GM19438 (cell line): Measurements from ENCODE around the gene AKAP9.
"Not testable (repeated sequence)": the region's sequence is repeated elsewhere in the genome, so short reads cannot be mapped to it uniquely, and the experiment has no call there.

ENCODE experiments used
- ATAC-seq: cut with Tn5 transposase; IDR thresholded peaks from one replicate; pipeline ENCODE4 v1.9.1; 2021; ENCODE audit warnings: low read depth; ENCODE audit not compliant: unreplicated experiment

Gene AKAP9

DNA sequence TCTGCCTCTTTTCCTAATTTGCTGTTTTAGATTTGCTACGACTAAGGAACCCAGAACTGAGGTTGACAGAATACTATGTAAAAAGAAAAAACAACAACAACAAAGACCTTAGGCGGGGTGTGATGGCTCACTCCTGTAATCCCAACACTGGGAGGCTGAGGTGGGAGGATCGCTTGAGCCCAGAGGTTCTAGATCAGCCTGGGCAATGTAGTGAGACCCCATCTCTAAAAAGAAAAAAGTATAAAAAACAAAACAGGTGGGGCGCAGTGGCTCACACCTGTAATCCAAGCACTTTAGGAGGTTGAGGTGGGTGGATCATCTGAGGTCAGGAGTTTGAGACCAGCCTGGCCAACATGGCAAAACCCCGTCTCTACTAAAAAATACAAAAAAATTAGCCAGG lies 4.3 kb downstream of the AKAP9 start:
- ATAC-seq, result not testable (repeated sequence)

DNA sequence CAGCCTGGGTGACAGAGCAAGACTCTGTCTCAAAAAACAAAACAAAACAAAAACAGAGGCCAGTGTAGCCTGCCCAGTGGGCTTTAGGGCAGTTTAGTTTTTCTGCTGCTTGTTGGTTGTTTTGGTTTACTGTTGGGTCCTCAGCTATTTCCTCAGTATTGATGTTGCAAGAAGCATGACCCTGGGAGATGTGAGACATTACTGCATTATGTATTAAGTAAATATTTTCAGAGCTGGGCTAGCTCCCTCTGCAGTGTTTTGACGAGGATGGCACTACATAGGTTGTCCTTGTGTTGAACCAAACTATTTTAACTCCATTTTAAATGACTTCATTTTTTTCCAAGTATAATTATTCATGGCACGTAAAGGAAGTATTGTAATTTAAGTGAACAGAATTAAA lies 4.8 kb downstream of the AKAP9 start:
- ATAC-seq, result no peak

- no peak for ATAC-seq
Measured at GRCh38 chr7:91946549-91946948, 5.9 kb downstream of the AKAP9 start.

GRCh38 chr7:91947948-91948347 lies 7.3 kb downstream of the AKAP9 start:
- ATAC-seq, result no peak

DNA sequence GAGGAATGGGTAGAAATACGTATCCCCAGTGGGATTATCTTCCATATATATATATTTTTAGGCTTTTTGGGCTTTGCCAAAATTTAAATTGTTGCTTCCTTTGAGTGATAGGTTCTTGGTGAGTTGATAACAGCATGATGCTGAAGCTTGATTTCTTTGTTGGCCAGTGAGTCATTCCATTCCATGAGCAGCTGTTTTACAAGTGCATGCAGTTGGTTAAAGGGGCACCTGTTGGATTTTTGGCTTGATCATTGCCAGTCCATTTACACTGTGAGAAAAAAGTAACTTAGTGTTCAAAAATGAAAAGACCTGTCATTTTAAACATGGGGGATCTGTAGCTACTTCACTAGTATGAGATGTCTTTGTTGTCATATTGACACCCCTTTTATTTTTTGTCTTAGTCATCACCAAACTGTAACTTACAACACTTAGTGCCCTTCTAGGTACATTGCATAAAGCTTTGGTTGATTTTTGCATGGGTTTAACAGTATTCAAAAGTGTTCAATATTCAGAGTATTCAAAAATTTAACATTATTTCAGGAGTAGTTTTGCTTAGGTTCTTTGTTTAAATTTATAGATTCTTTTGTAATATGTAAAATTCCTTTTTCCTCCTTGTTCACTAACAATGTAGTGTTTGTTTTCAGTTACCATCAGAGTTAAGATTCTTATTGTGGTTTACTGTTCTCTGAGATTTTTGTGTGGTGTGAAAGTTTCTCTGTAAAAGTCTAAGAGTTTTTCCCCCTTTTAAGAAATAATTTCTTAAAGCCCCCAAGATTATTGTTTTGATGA lies 8.8 kb downstream of the AKAP9 start:
- no peak for ATAC-seq

GRCh38 chr7:91953618-91954017 lies 13.0 kb downstream of the AKAP9 start:
- no peak for ATAC-seq

DNA sequence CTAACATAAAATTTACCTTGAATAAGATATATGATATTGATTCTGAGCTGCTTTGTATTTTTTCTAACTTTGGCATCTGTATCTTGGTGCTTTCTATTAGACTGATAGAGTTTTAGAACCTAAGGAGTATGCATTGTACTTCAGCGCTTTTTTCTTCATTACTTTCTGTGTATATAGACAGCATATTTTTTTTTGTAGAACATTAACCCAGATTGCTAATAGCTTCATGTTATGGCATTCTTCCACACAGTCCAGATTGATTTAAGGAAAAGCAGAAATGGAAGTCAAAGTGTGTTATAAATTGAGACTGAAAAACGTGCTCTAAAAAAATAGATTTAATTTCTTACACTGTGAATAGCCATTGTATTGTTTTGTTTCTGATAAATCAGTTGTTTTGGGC lies 15.8 kb downstream of the AKAP9 start:
- ATAC-seq, result not testable (repeated sequence)

- no peak for ATAC-seq
Measured at GRCh38 chr7:91957232-91957631, 16.6 kb downstream of the AKAP9 start.

DNA sequence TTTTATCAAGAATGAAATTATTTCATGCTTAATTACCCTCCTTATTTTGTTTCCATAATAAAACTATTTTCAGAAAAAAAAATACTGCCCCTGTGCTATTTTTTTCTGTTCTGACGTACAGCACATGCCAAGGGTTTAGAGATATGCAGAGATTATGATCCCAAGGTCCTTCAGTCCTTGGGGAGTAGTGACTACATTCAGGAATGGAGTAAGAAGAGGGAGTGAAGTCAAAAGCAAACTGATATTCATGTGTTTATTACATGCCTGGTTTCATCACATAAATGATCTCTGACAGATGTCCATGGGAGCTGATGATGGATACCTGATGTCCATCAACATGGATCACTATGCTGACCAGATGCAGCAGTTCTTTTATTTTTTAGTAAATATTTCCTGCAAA lies 17.2 kb downstream of the AKAP9 start:
- ATAC-seq, result no peak

DNA sequence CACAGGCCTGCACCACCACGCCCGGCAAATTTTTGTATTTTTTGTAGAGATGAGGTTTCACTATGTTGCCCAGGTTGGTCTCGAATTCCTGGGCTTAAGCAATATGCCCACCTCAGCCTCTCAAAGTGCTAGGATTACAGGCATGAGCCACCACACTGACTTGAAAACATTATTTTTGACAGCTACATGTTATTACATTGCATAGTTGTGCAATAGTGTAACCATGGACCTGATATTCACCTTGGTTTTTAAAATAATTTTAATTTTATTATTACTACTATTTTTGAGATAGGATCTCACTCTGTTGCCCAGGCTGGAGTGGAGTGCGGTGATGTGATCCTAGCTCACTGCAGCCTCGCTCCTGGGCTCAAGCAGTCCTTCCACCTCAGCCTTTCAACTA lies 18.4 kb downstream of the AKAP9 start:
- no peak for ATAC-seq

DNA sequence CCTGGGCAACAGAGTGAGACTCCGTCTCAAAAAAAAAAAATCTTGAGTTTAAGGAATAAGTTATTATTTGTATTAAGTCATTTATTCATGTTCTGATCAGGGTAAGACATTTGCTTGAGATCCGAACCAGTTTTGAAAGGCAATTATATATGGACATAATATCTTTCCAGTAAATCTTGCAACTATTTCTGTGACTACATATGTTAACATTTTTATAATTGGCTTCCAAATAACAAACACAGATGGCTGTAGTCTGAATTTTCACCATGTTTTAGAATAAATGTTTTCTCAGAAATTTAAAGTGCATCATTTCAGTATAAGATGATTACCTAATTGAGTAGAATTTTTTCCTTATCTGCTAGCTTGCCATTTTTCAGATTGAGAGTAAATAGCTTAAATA lies 21.2 kb downstream of the AKAP9 start:
- ATAC-seq, result no peak

GRCh38 chr7:91962419-91962818 lies 21.8 kb downstream of the AKAP9 start:
- no peak for ATAC-seq

DNA sequence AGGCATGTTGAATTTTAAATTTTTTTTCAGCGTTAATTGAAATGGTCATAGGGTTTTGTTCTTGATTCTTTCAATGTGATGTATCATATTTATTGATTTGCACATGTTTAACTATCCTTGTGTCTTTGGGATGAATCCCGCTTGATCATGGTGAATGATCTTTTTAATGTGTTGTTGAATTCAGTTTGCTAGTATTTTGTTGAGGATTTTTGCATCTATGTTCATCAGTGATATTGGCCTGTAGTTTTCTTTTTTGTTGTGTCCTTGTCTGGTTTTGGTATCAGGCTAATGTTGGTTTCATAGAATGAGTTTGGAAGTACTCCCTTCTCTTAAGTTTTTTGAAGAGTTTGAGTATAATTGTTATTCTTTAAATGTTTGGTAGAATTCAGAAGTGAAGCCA lies 26.9 kb downstream of the AKAP9 start:
- ATAC-seq, result not testable (repeated sequence)

DNA sequence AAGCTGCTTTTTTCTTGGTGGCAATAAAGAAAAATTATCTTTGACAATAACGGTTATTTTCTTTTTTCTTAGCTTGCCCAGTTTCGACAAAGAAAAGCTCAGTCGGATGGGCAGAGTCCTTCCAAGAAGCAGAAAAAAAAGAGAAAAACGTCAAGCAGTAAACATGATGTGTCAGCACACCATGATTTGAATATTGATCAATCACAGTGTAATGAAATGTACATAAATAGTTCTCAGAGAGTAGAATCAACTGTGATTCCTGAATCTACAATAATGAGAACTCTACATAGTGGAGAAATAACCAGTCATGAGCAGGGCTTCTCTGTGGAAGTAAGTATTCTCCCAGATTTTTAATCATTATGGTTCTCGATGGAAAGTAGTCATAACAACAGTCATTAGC lies 33.0 kb downstream of the AKAP9 start:
- no peak for ATAC-seq

DNA sequence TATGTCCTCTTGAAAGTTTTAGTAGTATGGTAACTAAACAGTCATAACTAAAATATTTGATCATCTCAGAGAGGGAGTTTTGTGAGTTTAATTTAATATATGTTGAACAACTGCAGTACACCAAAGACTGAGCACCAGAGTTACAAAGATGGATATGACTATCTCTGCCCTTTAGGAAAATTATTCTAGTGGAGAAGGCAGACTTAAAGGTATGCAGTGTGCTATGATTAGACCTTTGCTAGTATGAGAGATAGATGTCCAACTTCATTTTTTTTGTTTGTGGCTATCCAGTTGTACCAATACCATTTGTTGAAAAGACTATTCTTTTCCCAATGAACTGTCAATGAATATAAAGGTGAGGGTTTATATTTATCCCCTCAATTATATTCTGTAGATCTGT lies 33.4 kb downstream of the AKAP9 start:
- ATAC-seq, result no peak

- ATAC-seq, result no peak
Measured at GRCh38 chr7:91976743-91977142, 36.1 kb downstream of the AKAP9 start.

- no peak for ATAC-seq
Measured at GRCh38 chr7:91979590-91979989, 38.9 kb downstream of the AKAP9 start.

DNA sequence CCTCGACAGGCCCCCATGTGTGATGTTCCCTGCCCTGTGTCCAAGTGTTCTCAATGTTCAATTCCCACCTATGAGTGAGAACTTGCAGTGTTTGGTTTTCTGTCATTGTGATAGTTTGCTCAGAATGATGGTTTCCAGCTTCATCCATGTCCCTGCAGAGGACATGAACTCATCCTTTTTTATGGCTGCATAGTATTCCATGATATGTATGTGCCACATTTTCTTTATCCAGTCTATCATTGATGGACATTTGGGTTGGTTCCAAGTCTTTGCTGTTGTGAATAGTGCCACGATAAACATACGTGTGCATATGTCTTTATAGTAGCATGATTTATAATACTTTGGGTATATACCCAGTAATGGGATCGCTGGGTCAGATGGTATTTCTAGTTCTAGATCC lies 41.7 kb downstream of the AKAP9 start:
- not testable (repeated sequence) for ATAC-seq

GRCh38 chr7:91988213-91988612 lies 47.6 kb downstream of the AKAP9 start:
- ATAC-seq, result no peak

DNA sequence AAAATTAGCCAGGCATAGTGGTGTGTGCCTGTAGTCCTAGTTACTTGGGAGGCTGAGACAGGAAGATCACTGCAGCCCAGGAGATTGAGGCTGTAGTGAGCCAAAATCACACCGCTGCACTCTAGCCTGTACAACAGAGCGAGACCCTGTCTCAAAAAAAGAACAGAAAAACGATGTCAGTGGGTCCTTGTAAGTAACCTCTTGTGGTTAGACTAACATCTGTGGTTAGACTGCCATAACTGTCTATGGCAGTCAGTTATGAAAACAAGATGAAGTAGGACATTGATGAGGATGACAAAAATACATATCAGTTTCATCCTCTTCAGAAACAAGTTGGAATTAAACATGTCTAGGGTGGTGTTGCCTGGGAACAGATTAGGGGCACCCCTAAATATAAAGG lies 53.3 kb downstream of the AKAP9 start:
- no peak for ATAC-seq

GRCh38 chr7:91995391-91996105 lies 54.9 kb downstream of the AKAP9 start:
- ATAC-seq, result peak; percentile 98
